PC-9 (cell line): ENCODE measurements around the gene APBA1. TPM values are rescaled to one million over a fixed set of nuclear protein-coding genes. Genes with fewer than 3 reads are reported as not detected.
"Not testable (repeated sequence)": the region's sequence is repeated elsewhere in the genome, so short reads cannot be mapped to it uniquely, and the experiment has no call there.

ENCODE experiments used
- BruUV-seq: library from RNA; stranded (reverse); fragments of 400-500 nt; replicated peaks from 2 replicates; lab custom pipeline; 2021; lab: Mats Ljungman, UMichigan
- CTCF ChIA-PET: fragments of 300-600 bp; sonication (Branson Sonifier 250); formaldehyde crosslinking; loops from one replicate; lab custom pipeline; 2022; ENCODE audit warnings: antibody characterized with exemption; lab: Charles Lee
- POLR2A ChIA-PET: fragments of 300-600 bp; sonication (Branson Sonifier 250); formaldehyde crosslinking; loops from one replicate; lab custom pipeline; 2022; ENCODE audit warnings: antibody characterized with exemption; ENCODE audit not compliant: unreplicated experiment; lab: Charles Lee
- DNase-seq, 2 experiments: peaks; one replicate each; pipeline versions ENCODE4 v3.0.0 to v3.0.0-alpha.2; 2015 to 2022; ENCODE audit warnings: mixed read lengths in 1 of 2
- H2AFZ ChIP-seq: fragments of 200-600 bp; sonication (generic); 2 replicates; pipeline ENCODE4 v1.8.1; 2017; ENCODE audit warnings: antibody characterized with exemption
- H3F3A ChIP-seq: fragments of 200-600 bp; sonication (generic); 2 replicates; pipeline ENCODE4 v1.8.1; 2017; ENCODE audit warnings: antibody characterized with exemption, mild to moderate bottlenecking, low read depth; ENCODE audit not compliant: insufficient read depth
- H3K27ac ChIP-seq: fragments of 200-600 bp; sonication (generic); 2 replicates; pipeline ENCODE4 v1.6.1; 2016; ENCODE audit warnings: mixed run types
- H3K27me3 ChIP-seq: fragments of 200-600 bp; sonication (generic); 2 replicates; pipeline ENCODE4 v1.6.1; 2016; ENCODE audit warnings: low read depth, mixed run types; ENCODE audit not compliant: insufficient read depth
- H3K36me3 ChIP-seq: fragments of 200-600 bp; sonication (generic); 2 replicates; pipeline ENCODE4 v1.6.1; 2016; ENCODE audit warnings: low read depth, mixed run types
- H3K4me1 ChIP-seq: fragments of 200-600 bp; sonication (generic); replicated peaks from 2 replicates; pipeline ENCODE4 v1.6.1; 2016; ENCODE audit warnings: mixed run types; ENCODE audit not compliant: insufficient read depth
- H3K4me2 ChIP-seq: fragments of 200-600 bp; sonication (generic); 2 replicates; pipeline ENCODE4 v1.6.1; 2017; ENCODE audit warnings: mixed run types
- H3K4me3 ChIP-seq: fragments of 200-600 bp; sonication (generic); 2 replicates; pipeline ENCODE4 v1.6.1; 2016; ENCODE audit warnings: mixed run types
- H3K79me2 ChIP-seq: fragments of 200-600 bp; sonication (generic); 2 replicates; pipeline ENCODE4 v1.6.1; 2017; ENCODE audit warnings: low read depth, mixed run types
- H3K9me2 ChIP-seq: fragments of 200-600 bp; sonication (generic); 2 replicates; pipeline ENCODE4 v1.8.1; 2017; ENCODE audit warnings: mild to moderate bottlenecking; ENCODE audit not compliant: insufficient read depth
- H3K9me3 ChIP-seq: fragments of 200-600 bp; sonication (generic); 2 replicates; pipeline ENCODE4 v1.8.1; 2016; ENCODE audit warnings: low read depth; ENCODE audit not compliant: insufficient read depth
- H4K20me1 ChIP-seq: fragments of 200-600 bp; sonication (generic); 2 replicates; pipeline ENCODE4 v1.8.1; 2017; ENCODE audit not compliant: insufficient read depth
- EZH2 ChIP-seq: fragments of 200-600 bp; sonication (generic); IDR thresholded peaks from 2 replicates; pipeline ENCODE4 v1.8.0; 2017; ENCODE audit warnings: antibody characterized with exemption, low read depth
- intact Hi-C: fragments of 100-400 bp; cut with micrococcal nuclease; formaldehyde crosslinking; loops from one replicate; pipeline ENCODE4 v1.10.0; 2022; ENCODE audit not compliant: unreplicated experiment
- total RNA-seq: library from RNA; stranded (reverse); gene quantifications from 2 replicates; pipeline ENCODE4 v1.2.3, GENCODE V29; 2021
- TF ChIP-seq, protein P1 (sequence below): fragments of 200-600 bp; sonication (generic); conservative IDR thresholded peaks from 2 replicates; pipeline ENCODE4 v1.6.1; 2017; ENCODE audit warnings: mixed run types, antibody characterized with exemption, mild to moderate bottlenecking, moderate library complexity

Gene APBA1
- total RNA-seq, 1 experiment from 2014 or later: 0.44 TPM

DNA sequence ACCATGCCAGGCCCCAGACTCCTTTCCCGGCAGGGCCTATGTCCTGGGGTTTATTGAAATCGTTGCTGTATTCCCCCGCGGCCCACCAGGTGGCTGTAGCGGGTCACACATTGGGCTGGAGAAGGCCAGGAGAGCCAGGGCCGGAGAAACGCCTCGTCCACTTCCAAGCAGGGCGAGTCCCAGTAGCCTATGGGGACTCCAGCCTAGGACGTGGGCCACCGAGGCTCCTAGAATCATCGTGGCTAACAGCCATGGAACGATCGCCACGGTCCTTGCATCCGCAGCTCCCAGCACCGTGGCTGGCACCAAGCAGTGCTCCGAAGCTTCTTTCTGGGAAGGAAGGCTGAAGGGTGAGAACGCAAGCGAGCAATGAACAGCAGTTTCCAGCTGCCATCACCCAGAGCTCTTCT is 259.4 kb downstream of the APBA1 start:
- Histone ChIP-seq H2AFZ (no peak overlapping the region), H3K27me3 (no peaks in the 10 kb centered on the region), H4K20me1 (no peaks in the 10 kb centered on the region), H3K9me3 (no peaks in the 10 kb centered on the region), H3K27ac (no peak overlapping the region), H3K4me3 (no peak overlapping the region), H3K79me2 (no peaks in the 10 kb centered on the region), H3K36me3 (no peaks in the 10 kb centered on the region), H3K4me2 (no peak overlapping the region), H3K4me1 (no peaks in the 10 kb centered on the region), H3F3A (no peaks in the 10 kb centered on the region), H3K9me2 (no peaks in the 10 kb centered on the region)
- CTCF ChIA-PET: interaction anchor here (0.6 kb wide), 1 partner anchor 474 kb away, joined by 3 read pairs; no protein-coding TSS in a partner anchor
- peak in 1 of 2 experiments; percentile 66 for DNase-seq
- BruUV-seq: no TSS peak
- POLR2A ChIA-PET: no interaction called here
- intact Hi-C loops: loop anchor here (2.0 to 10.0 kb wide), 3 partner anchors 88 to 518 kb away; partner anchors contain the start of genes ENTREP1 and FXN
- TF ChIP-seq, protein P1, sequence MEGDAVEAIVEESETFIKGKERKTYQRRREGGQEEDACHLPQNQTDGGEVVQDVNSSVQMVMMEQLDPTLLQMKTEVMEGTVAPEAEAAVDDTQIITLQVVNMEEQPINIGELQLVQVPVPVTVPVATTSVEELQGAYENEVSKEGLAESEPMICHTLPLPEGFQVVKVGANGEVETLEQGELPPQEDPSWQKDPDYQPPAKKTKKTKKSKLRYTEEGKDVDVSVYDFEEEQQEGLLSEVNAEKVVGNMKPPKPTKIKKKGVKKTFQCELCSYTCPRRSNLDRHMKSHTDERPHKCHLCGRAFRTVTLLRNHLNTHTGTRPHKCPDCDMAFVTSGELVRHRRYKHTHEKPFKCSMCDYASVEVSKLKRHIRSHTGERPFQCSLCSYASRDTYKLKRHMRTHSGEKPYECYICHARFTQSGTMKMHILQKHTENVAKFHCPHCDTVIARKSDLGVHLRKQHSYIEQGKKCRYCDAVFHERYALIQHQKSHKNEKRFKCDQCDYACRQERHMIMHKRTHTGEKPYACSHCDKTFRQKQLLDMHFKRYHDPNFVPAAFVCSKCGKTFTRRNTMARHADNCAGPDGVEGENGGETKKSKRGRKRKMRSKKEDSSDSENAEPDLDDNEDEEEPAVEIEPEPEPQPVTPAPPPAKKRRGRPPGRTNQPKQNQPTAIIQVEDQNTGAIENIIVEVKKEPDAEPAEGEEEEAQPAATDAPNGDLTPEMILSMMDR: peak; percentile 65
- no peak for TF ChIP-seq EZH2

DNA sequence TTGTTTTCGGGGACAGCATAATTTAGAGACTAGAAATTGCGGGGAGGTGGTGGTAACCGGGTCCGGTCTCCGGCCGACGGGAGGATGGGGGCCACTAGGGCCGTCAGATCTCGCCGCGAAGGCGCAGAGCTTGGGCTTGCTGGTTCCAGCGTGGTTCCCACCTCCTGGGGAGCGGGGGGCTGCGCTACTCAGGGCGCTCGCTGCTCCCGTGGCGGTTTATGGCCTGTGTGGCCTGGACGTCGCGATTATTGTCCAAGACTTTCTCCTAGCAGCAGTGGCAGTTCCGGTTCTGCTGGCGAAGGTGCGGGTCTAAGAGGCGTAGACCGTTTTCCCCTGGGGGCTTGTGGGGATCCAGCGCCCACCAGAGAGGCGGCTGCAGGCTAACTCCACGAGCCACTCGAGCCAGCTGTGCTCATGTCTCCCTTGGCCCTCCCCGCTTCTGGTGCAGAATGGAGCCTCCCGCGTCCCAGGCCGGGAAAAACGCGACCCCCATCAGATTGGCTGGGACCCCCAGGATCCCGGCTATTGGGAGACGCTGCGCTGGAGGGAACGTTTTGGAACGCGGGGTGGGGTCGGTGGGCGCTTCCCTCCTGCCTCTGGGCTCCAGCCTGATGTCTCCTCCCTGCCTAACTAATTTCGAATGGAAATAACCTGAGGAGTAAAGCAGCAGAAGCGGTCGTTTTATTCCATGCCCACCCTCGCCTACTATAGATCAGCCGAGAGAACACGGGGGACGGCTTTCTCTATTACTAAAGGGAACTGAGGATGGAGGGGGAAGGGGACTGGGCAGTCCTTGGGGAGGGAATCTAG is 260.0 kb downstream of the APBA1 start:
- no peak for TF ChIP-seq EZH2
- TF ChIP-seq, protein P1: no peak
- Histone ChIP-seq H3K4me2 (no peak overlapping the region), H2AFZ (no peak overlapping the region), H3F3A (no peaks in the 10 kb centered on the region), H3K27ac (no peak overlapping the region), H3K9me2 (no peaks in the 10 kb centered on the region), H3K9me3 (no peaks in the 10 kb centered on the region), H3K4me3 (no peak overlapping the region), H4K20me1 (no peaks in the 10 kb centered on the region), H3K27me3 (no peaks in the 10 kb centered on the region), H3K79me2 (no peaks in the 10 kb centered on the region), H3K4me1 (no peaks in the 10 kb centered on the region), H3K36me3 (no peaks in the 10 kb centered on the region)
- CTCF ChIA-PET: interaction anchor here (0.6 to 0.7 kb wide), 2 partner anchors 223 to 475 kb away, joined by 3 to 4 read pairs; no protein-coding TSS in a partner anchor
- no peak for DNase-seq
- no TSS peak for BruUV-seq
- POLR2A ChIA-PET: no interaction called here
- intact Hi-C loops: loop anchor here (2.0 to 10.0 kb wide), 3 partner anchors 87 to 519 kb away; partner anchors contain the start of genes ENTREP1 and FXN

- Histone ChIP-seq H3K4me1 (no peaks in the 10 kb centered on the region), H3K4me2 (no peak overlapping the region), H3F3A (no peaks in the 10 kb centered on the region), H3K27me3 (no peaks in the 10 kb centered on the region), H3K4me3 (no peak overlapping the region), H3K79me2 (no peaks in the 10 kb centered on the region), H3K36me3 (no peaks in the 10 kb centered on the region), H4K20me1 (no peaks in the 10 kb centered on the region), H3K9me3 (no peaks in the 10 kb centered on the region), H3K27ac (no peak overlapping the region), H2AFZ (no peak overlapping the region), H3K9me2 (no peaks in the 10 kb centered on the region)
- intact Hi-C loops: loop anchor here (5.0 to 10.0 kb wide), 2 partner anchors 86 to 374 kb away; partner anchors contain the start of genes ENTREP1 and FXN
- CTCF ChIA-PET: interaction anchor here (0.7 kb wide), 1 partner anchor 224 kb away, joined by 4 read pairs; no protein-coding TSS in a partner anchor
- DNase-seq: no peak
- BruUV-seq: no TSS peak
- TF ChIP-seq, protein P1: no peak
- TF ChIP-seq EZH2: no peak
- POLR2A ChIA-PET: no interaction called here
Measured at GRCh38 chr9:69411246-69411645, 260.9 kb downstream of the APBA1 start.

DNA sequence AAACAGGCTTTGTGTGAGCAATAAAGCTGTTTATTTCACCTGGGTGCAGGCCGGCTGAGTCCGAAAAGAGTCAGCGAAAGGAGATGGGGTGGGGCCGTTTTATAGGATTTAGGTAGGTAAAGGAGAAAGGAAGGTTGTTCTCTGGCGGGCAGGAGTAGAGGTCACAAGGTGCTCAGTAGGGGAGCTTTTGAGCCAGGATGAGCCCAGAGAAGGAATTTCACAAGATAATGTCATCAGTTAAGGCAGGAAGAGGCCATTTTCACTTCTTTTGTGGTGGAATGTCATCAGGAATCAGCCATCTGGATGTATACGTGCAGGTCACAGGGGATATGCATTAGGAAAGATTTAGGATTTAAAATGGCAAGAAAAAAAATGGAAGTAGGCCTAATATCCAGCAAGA is 262.2 kb downstream of the APBA1 start:
- H3F3A ChIP-seq, H3K4me1 ChIP-seq, H3K79me2 ChIP-seq, H2AFZ ChIP-seq, H3K9me2 ChIP-seq, DNase-seq, CTCF ChIA-PET, H3K4me3 ChIP-seq, H3K27me3 ChIP-seq, H3K36me3 ChIP-seq, H3K27ac ChIP-seq, POLR2A ChIA-PET, H4K20me1 ChIP-seq, H3K9me3 ChIP-seq, BruUV-seq, H3K4me2 ChIP-seq: not testable (repeated sequence)
- intact Hi-C loops: loop anchor here (5.0 to 10.0 kb wide), 2 partner anchors 85 to 373 kb away; partner anchors contain the start of genes ENTREP1 and FXN
